A549 (cell line): ENCODE data around the gene RGL3. TPM values are rescaled to one million over a fixed set of nuclear protein-coding genes. Genes with fewer than 3 reads are reported as not detected.

Experiments
- ATAC-seq, 2 experiments: fragments of 200-7000 bp in 1 of 2; fragments of >200 bp in 1 of 2; cut with Nextera tagmentation in 1 of 2; cut with Tn5 transposase in 1 of 2; 3 replicates each; pipeline versions ENCODE4 v1.8.0 to v1.9.1; 2018 to 2020; ENCODE audit warnings: mild to moderate bottlenecking in 1 of 2, moderate library complexity in 1 of 2
- CTCF ChIA-PET: fragments of 300-600 bp; sonication (Branson Sonifier 250); formaldehyde crosslinking; extraction: SDS; loops from one replicate; lab custom pipeline; 2021; ENCODE audit warnings: antibody characterized with exemption, inconsistent platforms; lab: Yijun Ruan, JAX
- POLR2A ChIA-PET: fragments of 350-600 bp; formaldehyde crosslinking; extraction: SDS; loops from one replicate; lab custom pipeline; 2021; ENCODE audit warnings: antibody characterized with exemption, inconsistent platforms; lab: Yijun Ruan, JAX
- DNase-seq, 2 experiments: peaks; one replicate each; pipeline versions ENCODE4 v3.0.0 to v3.0.0-alpha.2; 2011 to 2016; ENCODE audit warnings: low read depth in 1 of 2, low spot score in 1 of 2
- FAIRE-seq: peaks from 2 replicates; lab custom pipeline; 2011; peaks lifted over from hg19 to GRCh38; lab: Jason Lieb, UNC
- H3K27ac ChIP-seq, 2 experiments: fragments of >200 bp; sonication (Bioruptor Twin); formaldehyde crosslinking; 3 replicates each; pipeline ENCODE4 v1.5.1; 2016 to 2017
- H3K4me1 ChIP-seq: fragments of >200 bp; sonication (Bioruptor Twin); formaldehyde crosslinking; 3 replicates; pipeline ENCODE4 v1.6.1; 2016
- H3K4me2 ChIP-seq: fragments of >200 bp; sonication (Bioruptor Twin); formaldehyde crosslinking; 3 replicates; pipeline ENCODE4 v1.6.1; 2016
- H3K4me3 ChIP-seq: fragments of >200 bp; sonication (Bioruptor Twin); formaldehyde crosslinking; 3 replicates; pipeline ENCODE4 v1.5.1; 2016
- H3K9me3 ChIP-seq: fragments of >200 bp; sonication (Bioruptor Twin); formaldehyde crosslinking; 3 replicates; pipeline ENCODE4 v1.6.1; 2016
- ATOH8 ChIP-seq: fragments of 250-450 bp; sonication (Bioruptor Pico); IDR thresholded peaks from 2 replicates; pipeline ENCODE4 v1.5.0; 2020; ENCODE audit warnings: low read depth, mild to moderate bottlenecking, moderate library complexity
- BCL3 ChIP-seq: fragments of >200 bp; sonication (Bioruptor Twin); formaldehyde crosslinking; IDR thresholded peaks from 3 replicates; pipeline ENCODE4 v1.6.1; 2016
- BHLHE40 ChIP-seq: IDR thresholded peaks from 2 replicates; pipeline ENCODE4 v1.6.1; 2012; ENCODE audit warnings: low read depth, low read length, inconsistent platforms
- CBX8 ChIP-seq: fragments of 200-600 bp; sonication (generic); IDR thresholded peaks from 2 replicates; pipeline ENCODE4 v1.6.1; 2016
- CTCF ChIP-seq: fragments of >200 bp; sonication (Bioruptor Twin); formaldehyde crosslinking; IDR thresholded peaks from 3 replicates; pipeline ENCODE4 v1.5.1; 2016
- ESRRA ChIP-seq: fragments of 150-350 bp; IDR thresholded peaks from 2 replicates; pipeline ENCODE4 v1.6.1; 2014; ENCODE audit warnings: mild to moderate bottlenecking, low read length, borderline replicate concordance
- HES2 ChIP-seq: fragments of >200 bp; sonication (Bioruptor Twin); formaldehyde crosslinking; IDR thresholded peaks from 2 replicates; pipeline ENCODE4 v1.6.1; 2016
- HEYL ChIP-seq: fragments of 250-450 bp; sonication (Bioruptor Pico); IDR thresholded peaks from 2 replicates; pipeline ENCODE4 v1.8.0; 2021; ENCODE audit warnings: mild to moderate bottlenecking, moderate library complexity
- HOXA7 ChIP-seq: fragments of 250-450 bp; sonication (Bioruptor Pico); IDR thresholded peaks from 2 replicates; pipeline ENCODE4 v1.5.0; 2020; ENCODE audit warnings: mild to moderate bottlenecking, moderate library complexity
- HOXB5 ChIP-seq: fragments of 250-450 bp; sonication (Bioruptor Pico); IDR thresholded peaks from 2 replicates; pipeline ENCODE4 v1.5.0; 2020; ENCODE audit warnings: mild to moderate bottlenecking, moderate library complexity
- JUNB ChIP-seq: fragments of >200 bp; sonication (Bioruptor Twin); formaldehyde crosslinking; IDR thresholded peaks from 2 replicates; pipeline ENCODE4 v1.6.1; 2016
- KDM5A ChIP-seq: fragments of 200-600 bp; sonication (generic); IDR thresholded peaks from 2 replicates; pipeline ENCODE4 v1.6.1; 2016; ENCODE audit warnings: antibody characterized with exemption, mild to moderate bottlenecking
- MAZ ChIP-seq: fragments of 150-350 bp; IDR thresholded peaks from 2 replicates; pipeline ENCODE4 v1.6.1; 2014; ENCODE audit warnings: antibody characterized with exemption, low read depth, low read length, borderline replicate concordance
- NPAS2 ChIP-seq: fragments of 250-450 bp; sonication (Bioruptor Pico); IDR thresholded peaks from 2 replicates; pipeline ENCODE4 v1.8.0; 2022; ENCODE audit warnings: mild to moderate bottlenecking, moderate library complexity, borderline replicate concordance
- PBX3 ChIP-seq: IDR thresholded peaks from 2 replicates; pipeline ENCODE4 v1.6.1; 2012
- POLR2A ChIP-seq: IDR thresholded peaks from 2 replicates; pipeline ENCODE4 v1.6.1; 2012; ENCODE audit warnings: mild to moderate bottlenecking, low read length
- POLR2AphosphoS2 ChIP-seq: conservative IDR thresholded peaks from 2 replicates; pipeline ENCODE4 v1.6.1; 2012; ENCODE audit warnings: low read length, improper control_type of control experiment, inconsistent platforms
- RCOR1 ChIP-seq: fragments of 150-350 bp; IDR thresholded peaks from 2 replicates; pipeline ENCODE4 v1.6.1; 2014; ENCODE audit warnings: antibody characterized with exemption, low read length, low read depth
- REST ChIP-seq: fragments of 200-600 bp; sonication (generic); IDR thresholded peaks from 2 replicates; pipeline ENCODE4 v1.6.1; 2016; ENCODE audit warnings: antibody characterized with exemption, mild to moderate bottlenecking, moderate library complexity
- RNF2 ChIP-seq: fragments of 200-600 bp; sonication (generic); IDR thresholded peaks from 2 replicates; pipeline ENCODE4 v1.6.1; 2016; ENCODE audit warnings: low read depth, mild to moderate bottlenecking, antibody characterized with exemption, moderate library complexity, borderline replicate concordance
- ZNF302 ChIP-seq: fragments of 250-450 bp; sonication (Bioruptor Pico); IDR thresholded peaks from 2 replicates; pipeline ENCODE4 v1.9.0; 2021; ENCODE audit warnings: inconsistent platforms, mild to moderate bottlenecking, moderate library complexity
- WGBS: methylation state at CpG from one replicate; pipeline ENCODE4 v1.1.6; 2017; ENCODE audit errors: missing lambda C conversion rate; 5-methylcytosine and 5-hydroxymethylcytosine counted together
- polyA plus RNA-seq, 4 experiments: library from polyadenylated mRNA; depleted of rRNA in 3 of 4; stranded (reverse); fragments of >200 nt; fragmentation: RNase III in 1 of 4; extraction: RNeasy Plus Mini Kit Qiagen cat#74134 plus additional on column Dnase treatment in 1 of 4; gene quantifications; 2 replicates in 3 of 4; 3 replicates in 1 of 4; pipeline ENCODE4 v1.2.3, GENCODE V29; 2011 to 2017

The RGL3 gene
- polyA plus RNA-seq, 2 of the 4 experiments (the other 2 are of a cell fraction): 1.5 to 3.7 TPM

GRCh38 chr19:11444059-11444458 lies 24.9 kb upstream of the RGL3 start (continued):
- TF ChIP-seq BCL3: no peak
- TF ChIP-seq JUNB: no peak
- no peak for TF ChIP-seq HOXA7 (CRISPR knock-in tag)
- TF ChIP-seq REST: no peak
- TF ChIP-seq RCOR1: no peak
- TF ChIP-seq PBX3: no peak
- TF ChIP-seq POLR2A: no peak
- TF ChIP-seq HES2: no peak
- TF ChIP-seq, all 56 proteins: peak for 0

GRCh38 chr19:11437955-11438354 lies 18.8 kb upstream of the RGL3 start:
- H3K4me1 ChIP-seq: peaks cover 13% of the 10 kb centered on the region; the same call in 2 of the 3 replicates
- H3K4me2 ChIP-seq: no peak overlapping the region
- CTCF ChIA-PET: no interaction called here
- no peak for TF ChIP-seq CTCF
- no peak for TF ChIP-seq ATOH8 (CRISPR knock-in tag)
- TF ChIP-seq HEYL (CRISPR knock-in tag): no peak
- no peak for TF ChIP-seq ESRRA
- no peak for TF ChIP-seq MAZ
- TF ChIP-seq, all 56 proteins: peak for 0
- POLR2A ChIA-PET: no interaction called here
- DNase-seq (no peak), FAIRE-seq (no peak), ATAC-seq (no peak)
- Histone ChIP-seq H3K27ac (no peak overlapping the region), H3K9me3 (no peaks in the 10 kb centered on the region), H3K4me3 (no peak overlapping the region)
- WGBS: 94% methylated on average over 9 of the region's 9 CpGs

- Histone ChIP-seq H3K4me3 (peak overlapping the region; percentile 84), H3K4me2 (peak overlapping the region; percentile 98), H3K27ac (peak overlapping the region; percentile 86 to 90), H3K4me1 (peaks cover 13% of the 10 kb centered on the region; the same call in 2 of the 3 replicates), H3K9me3 (no peaks in the 10 kb centered on the region)
- POLR2A ChIA-PET: interaction anchor here (1.0 to 1.4 kb wide), 5 partner anchors 12 to 91 kb away, joined by 3 to 9 read pairs (median 3); partner anchors contain the start of genes CCDC159, SWSAP1 and TMEM205
- WGBS: 4% methylated on average over 12 of the region's 21 CpGs
- no peak for FAIRE-seq
- TF ChIP-seq POLR2AphosphoS2 (no peak), NPAS2 (CRISPR knock-in tag) (no peak), RNF2 (no peak), BHLHE40 (no peak), CBX8 (no peak), HOXB5 (CRISPR knock-in tag) (no peak), HEYL (CRISPR knock-in tag) (no peak), ZNF302 (CRISPR knock-in tag) (no peak), KDM5A (no peak)
- peak in 1 of 2 experiments; percentile 9; a peak in 4 of 6 replicates for ATAC-seq
- CTCF ChIA-PET: interaction anchor here (0.5 to 1.9 kb wide), 16 partner anchors 9 to 143 kb away, joined by 3 to 6 read pairs (median 4); partner anchors contain the start of gene RGL3
- DNase-seq: no peak
These were observed 16.8 kb upstream of the RGL3 start for GRCh38 chr19:11435833-11436313.
